Gastroesophageal sphincter (tissue), 3 donors: ENCODE data around the gene SKOR1.

ENCODE experiments used
- CTCF ChIP-seq, 4 experiments: fragments of 200-600 bp in 2 of 4; fragments of 450-650 bp in 2 of 4; sonication (generic) in 1 of 4; IDR thresholded peaks; one replicate each; pipeline ENCODE4 v1.5.1; 2017 to 2019; ENCODE audit warnings: antibody characterized with exemption in 4 of 4, mild to moderate bottlenecking in 2 of 4, moderate library complexity in 2 of 4
- POLR2A ChIP-seq, 2 donors: fragments of 450-650 bp; IDR thresholded peaks; one replicate each; pipeline ENCODE4 v1.6.1; 2017; ENCODE audit warnings: antibody characterized with exemption in 2 of 2, mild to moderate bottlenecking in 2 of 2, moderate library complexity in 1 of 2
- POLR2AphosphoS5 ChIP-seq: sonication (generic); formaldehyde crosslinking; IDR thresholded peaks from one replicate; pipeline ENCODE4 v1.6.1; 2017; ENCODE audit warnings: antibody characterized with exemption

- TF ChIP-seq CTCF (IDR thresholded peaks at IDR 0.05) (no peak), POLR2A (IDR thresholded peaks at IDR 0.05) (no peak), POLR2AphosphoS5 (no peak)
These were observed 1.6 kb downstream of the SKOR1 start for GRCh38 chr15:67826717-67827561.
